A549 (cell line): ENCODE measurements around the gene BSND. TPM values are rescaled to one million over a fixed set of nuclear protein-coding genes. Genes with fewer than 3 reads are reported as not detected.

ENCODE experiments used
- ATAC-seq, 2 experiments: fragments of 200-7000 bp in 1 of 2; fragments of >200 bp in 1 of 2; cut with Nextera tagmentation in 1 of 2; cut with Tn5 transposase in 1 of 2; 3 replicates each; pipeline versions ENCODE4 v1.8.0 to v1.9.1; 2018 to 2020; ENCODE audit warnings: mild to moderate bottlenecking in 1 of 2, moderate library complexity in 1 of 2
- CTCF ChIA-PET: fragments of 300-600 bp; sonication (Branson Sonifier 250); formaldehyde crosslinking; extraction: SDS; loops from one replicate; lab custom pipeline; 2021; ENCODE audit warnings: antibody characterized with exemption, inconsistent platforms; lab: Yijun Ruan, JAX
- POLR2A ChIA-PET: fragments of 350-600 bp; formaldehyde crosslinking; extraction: SDS; loops from one replicate; lab custom pipeline; 2021; ENCODE audit warnings: antibody characterized with exemption, inconsistent platforms; lab: Yijun Ruan, JAX
- DNase-seq, 2 experiments: peaks; one replicate each; pipeline versions ENCODE4 v3.0.0 to v3.0.0-alpha.2; 2011 to 2016; ENCODE audit warnings: low read depth in 1 of 2, low spot score in 1 of 2
- FAIRE-seq: peaks from 2 replicates; lab custom pipeline; 2011; peaks lifted over from hg19 to GRCh38; lab: Jason Lieb, UNC
- H3K27ac ChIP-seq, 2 experiments: fragments of >200 bp; sonication (Bioruptor Twin); formaldehyde crosslinking; 3 replicates each; pipeline ENCODE4 v1.5.1; 2016 to 2017
- H3K4me1 ChIP-seq: fragments of >200 bp; sonication (Bioruptor Twin); formaldehyde crosslinking; 3 replicates; pipeline ENCODE4 v1.6.1; 2016
- H3K4me2 ChIP-seq: fragments of >200 bp; sonication (Bioruptor Twin); formaldehyde crosslinking; 3 replicates; pipeline ENCODE4 v1.6.1; 2016
- H3K4me3 ChIP-seq: fragments of >200 bp; sonication (Bioruptor Twin); formaldehyde crosslinking; 3 replicates; pipeline ENCODE4 v1.5.1; 2016
- H3K9me3 ChIP-seq: fragments of >200 bp; sonication (Bioruptor Twin); formaldehyde crosslinking; 3 replicates; pipeline ENCODE4 v1.6.1; 2016
- BCL3 ChIP-seq: fragments of >200 bp; sonication (Bioruptor Twin); formaldehyde crosslinking; IDR thresholded peaks from 3 replicates; pipeline ENCODE4 v1.6.1; 2016
- CBX8 ChIP-seq: fragments of 200-600 bp; sonication (generic); IDR thresholded peaks from 2 replicates; pipeline ENCODE4 v1.6.1; 2016
- CHD4 ChIP-seq: fragments of 200-600 bp; sonication (generic); IDR thresholded peaks from 2 replicates; pipeline ENCODE4 v1.6.1; 2016; ENCODE audit warnings: antibody characterized with exemption, mild to moderate bottlenecking, borderline replicate concordance
- EHMT2 ChIP-seq: fragments of 200-600 bp; sonication (generic); IDR thresholded peaks from 2 replicates; pipeline ENCODE4 v1.6.1; 2016; ENCODE audit warnings: antibody characterized with exemption, low read depth, mild to moderate bottlenecking, moderate library complexity
- ELK1 ChIP-seq: fragments of 150-350 bp; IDR thresholded peaks from 2 replicates; pipeline ENCODE4 v1.6.1; 2014; ENCODE audit warnings: low read depth, mild to moderate bottlenecking, low read length
- EP300 ChIP-seq, 2 experiments: fragments of >200 bp; sonication (Bioruptor Twin); formaldehyde crosslinking; IDR thresholded peaks; 2 replicates in 1 of 2; 3 replicates in 1 of 2; pipeline ENCODE4 v1.6.1; 2016 to 2017
- HDAC2 ChIP-seq: fragments of 200-600 bp; sonication (generic); IDR thresholded peaks from 2 replicates; pipeline ENCODE4 v1.6.1; 2016
- HEYL ChIP-seq: fragments of 250-450 bp; sonication (Bioruptor Pico); IDR thresholded peaks from 2 replicates; pipeline ENCODE4 v1.8.0; 2021; ENCODE audit warnings: mild to moderate bottlenecking, moderate library complexity
- HMGXB4 ChIP-seq: fragments of 250-450 bp; sonication (Bioruptor Pico); IDR thresholded peaks from 2 replicates; pipeline ENCODE4 v1.5.0; 2021; ENCODE audit warnings: mild to moderate bottlenecking, moderate library complexity, borderline replicate concordance
- HOXA7 ChIP-seq: fragments of 250-450 bp; sonication (Bioruptor Pico); IDR thresholded peaks from 2 replicates; pipeline ENCODE4 v1.5.0; 2020; ENCODE audit warnings: mild to moderate bottlenecking, moderate library complexity
- HOXB5 ChIP-seq: fragments of 250-450 bp; sonication (Bioruptor Pico); IDR thresholded peaks from 2 replicates; pipeline ENCODE4 v1.5.0; 2020; ENCODE audit warnings: mild to moderate bottlenecking, moderate library complexity
- JUN ChIP-seq, 2 experiments: fragments of >200 bp; sonication (Bioruptor Twin); formaldehyde crosslinking; IDR thresholded peaks; 2 replicates in 1 of 2; 3 replicates in 1 of 2; pipeline ENCODE4 v1.6.1; 2016 to 2017
- KDM1A ChIP-seq: fragments of 200-600 bp; sonication (generic); IDR thresholded peaks from 2 replicates; pipeline ENCODE4 v1.6.1; 2016; ENCODE audit warnings: low read depth, mild to moderate bottlenecking
- MAX ChIP-seq: IDR thresholded peaks from 2 replicates; pipeline ENCODE4 v1.6.1; 2012
- MAZ ChIP-seq: fragments of 150-350 bp; IDR thresholded peaks from 2 replicates; pipeline ENCODE4 v1.6.1; 2014; ENCODE audit warnings: antibody characterized with exemption, low read depth, low read length, borderline replicate concordance
- NFE2L2 ChIP-seq: fragments of 150-350 bp; conservative IDR thresholded peaks from 2 replicates; pipeline ENCODE4 v1.6.1; 2014; ENCODE audit warnings: low read length
- NPAS2 ChIP-seq: fragments of 250-450 bp; sonication (Bioruptor Pico); IDR thresholded peaks from 2 replicates; pipeline ENCODE4 v1.8.0; 2022; ENCODE audit warnings: mild to moderate bottlenecking, moderate library complexity, borderline replicate concordance
- PBX3 ChIP-seq: IDR thresholded peaks from 2 replicates; pipeline ENCODE4 v1.6.1; 2012
- POLR2A ChIP-seq: IDR thresholded peaks from 2 replicates; pipeline ENCODE4 v1.6.1; 2012; ENCODE audit warnings: mild to moderate bottlenecking, low read length
- RARB ChIP-seq: fragments of 250-450 bp; sonication (Bioruptor Pico); IDR thresholded peaks from 2 replicates; pipeline ENCODE4 v1.8.0; 2021; ENCODE audit warnings: mild to moderate bottlenecking, moderate library complexity
- REST ChIP-seq: fragments of 200-600 bp; sonication (generic); IDR thresholded peaks from 2 replicates; pipeline ENCODE4 v1.6.1; 2016; ENCODE audit warnings: antibody characterized with exemption, mild to moderate bottlenecking, moderate library complexity
- RNF2 ChIP-seq: fragments of 200-600 bp; sonication (generic); IDR thresholded peaks from 2 replicates; pipeline ENCODE4 v1.6.1; 2016; ENCODE audit warnings: low read depth, mild to moderate bottlenecking, antibody characterized with exemption, moderate library complexity, borderline replicate concordance
- SREBF2 ChIP-seq: fragments of 450-650 bp; IDR thresholded peaks from 2 replicates; pipeline ENCODE4 v1.6.1; 2014; ENCODE audit warnings: mild to moderate bottlenecking, moderate library complexity
- TP53 ChIP-seq: fragments of 250-450 bp; sonication (Bioruptor Pico); IDR thresholded peaks from 2 replicates; pipeline ENCODE4 v1.5.0; 2021; ENCODE audit warnings: mild to moderate bottlenecking, moderate library complexity
- WGBS: methylation state at CpG from one replicate; pipeline ENCODE4 v1.1.6; 2017; ENCODE audit errors: missing lambda C conversion rate; 5-methylcytosine and 5-hydroxymethylcytosine counted together
- polyA plus RNA-seq, 4 experiments: library from polyadenylated mRNA; depleted of rRNA in 3 of 4; stranded (reverse); fragments of >200 nt; fragmentation: RNase III in 1 of 4; extraction: RNeasy Plus Mini Kit Qiagen cat#74134 plus additional on column Dnase treatment in 1 of 4; gene quantifications; 2 replicates in 3 of 4; 3 replicates in 1 of 4; pipeline ENCODE4 v1.2.3, GENCODE V29; 2011 to 2017

BSND gene
- polyA plus RNA-seq, 2 of the 4 experiments (the other 2 are of a cell fraction) = not detected

GRCh38 chr1:55010887-55011217 is 12.1 kb downstream of the BSND start:
- 76% methylated on average over 6 of the region's 7 CpGs for WGBS
- no peak overlapping the region for H3K4me3 ChIP-seq
- FAIRE-seq = no peak
- TF ChIP-seq BCL3 (no peak), HOXA7 (CRISPR knock-in tag) (no peak), JUN (IDR thresholded peaks at IDR 0.05) (no peak), KDM1A (no peak), POLR2A (no peak), CHD4 (no peak), HOXB5 (CRISPR knock-in tag) (no peak), RNF2 (no peak), REST (no peak), EHMT2 (no peak), NFE2L2 (no peak), MAZ (no peak), HEYL (CRISPR knock-in tag) (no peak), ELK1 (no peak), NPAS2 (no peak)
- TF ChIP-seq, all 56 proteins: peak for 0
- DNase-seq (no peak), ATAC-seq (no peak)
- ChIA-PET CTCF (no interaction called here), POLR2A (no interaction called here)
- no peaks in the 10 kb centered on the region for H3K9me3 ChIP-seq
- H3K4me1 ChIP-seq = no peaks in the 10 kb centered on the region
- no peak overlapping the region for H3K4me2 ChIP-seq
- H3K27ac ChIP-seq = no peak overlapping the region

GRCh38 chr1:55012661-55013060 is 13.9 kb downstream of the BSND start:
- 64% methylated on average over 1 of the region's 1 CpG for WGBS
- Histone ChIP-seq H3K27ac (no peak overlapping the region), H3K4me1 (no peaks in the 10 kb centered on the region), H3K4me2 (no peak overlapping the region), H3K4me3 (no peak overlapping the region), H3K9me3 (no peaks in the 10 kb centered on the region)
- DNase-seq (no peak), FAIRE-seq (no peak), ATAC-seq (no peak)
- TF ChIP-seq HOXA7 (CRISPR knock-in tag) (no peak), PBX3 (no peak), CBX8 (no peak), HMGXB4 (CRISPR knock-in tag) (no peak), EP300 (IDR thresholded peaks at IDR 0.05) (no peak), ELK1 (no peak), TP53 (no peak), NPAS2 (no peak), MAX (no peak), HDAC2 (no peak), SREBF2 (no peak), RARB (CRISPR knock-in tag) (no peak)
- CTCF ChIA-PET = interaction anchor here (0.9 to 1.7 kb wide), 4 partner anchors 9 to 63 kb away, joined by 3 to 7 read pairs (median 3); no protein-coding TSS in a partner anchor
- POLR2A ChIA-PET = no interaction called here
